Embryonic facial prominence (tissue), 1 donor: ENCODE measurements around the gene SPACA6.
"Not testable (repeated sequence)": the region's sequence is repeated elsewhere in the genome, so short reads cannot be mapped to it uniquely, and the experiment has no call there.

ENCODE experiments used
- DNase-seq: peaks from one replicate; pipeline ENCODE4 v3.0.0-alpha.2; 2016; ENCODE audit errors: extremely low spot score

SPACA6 gene

DNA sequence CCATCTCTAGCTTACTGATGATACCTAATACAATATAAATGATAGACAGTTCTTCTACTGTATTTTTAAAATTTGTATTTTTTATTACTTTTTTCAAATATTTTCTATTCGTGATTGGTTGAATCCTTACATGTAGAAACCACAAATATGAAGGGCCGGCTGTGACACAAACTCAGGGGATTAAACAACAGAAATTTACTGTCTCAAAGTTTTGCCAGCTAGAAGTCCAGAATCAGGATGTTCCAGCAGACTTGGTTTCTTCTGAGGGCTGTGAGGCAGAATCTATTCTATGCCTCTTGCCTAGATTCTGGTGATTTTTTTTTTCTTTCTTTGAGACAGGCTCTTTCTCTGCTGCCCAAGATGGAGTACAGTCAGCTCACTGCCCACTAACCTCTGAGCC is 44.8 kb downstream of the SPACA6 start:
- DNase-seq: no peak

- DNase-seq: not testable (repeated sequence)
Measured at GRCh38 chr19:51738523-51738922, 45.4 kb downstream of the SPACA6 start.

GRCh38 chr19:51739466-51740213 is 46.5 kb downstream of the SPACA6 start:
- DNase-seq: no peak

DNA sequence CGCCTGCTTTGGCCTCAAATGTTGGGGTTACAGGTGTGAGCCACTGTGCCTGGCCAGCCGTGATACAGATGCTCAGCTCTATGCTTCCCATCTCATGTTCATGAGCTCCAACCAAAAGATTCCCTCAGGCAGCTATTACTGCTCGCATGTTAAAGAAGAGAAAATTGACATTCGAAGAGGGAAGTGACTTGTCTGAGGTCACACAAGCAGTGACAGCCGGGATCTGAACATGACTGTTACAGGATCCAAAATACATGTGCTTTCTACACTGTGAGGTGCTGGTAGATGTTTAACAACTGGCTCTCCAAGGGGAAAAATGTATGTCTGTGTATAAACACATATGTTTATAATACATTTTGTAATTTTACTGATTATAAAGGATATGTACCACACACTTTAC is 47.2 kb downstream of the SPACA6 start:
- no peak for DNase-seq

- no peak for DNase-seq
Measured at GRCh38 chr19:51742789-51743188, 49.7 kb downstream of the SPACA6 start.

- DNase-seq: no peak
Measured at GRCh38 chr19:51743405-51743804, 50.3 kb downstream of the SPACA6 start.

GRCh38 chr19:51746731-51747130 is 53.6 kb downstream of the SPACA6 start:
- no peak for DNase-seq

GRCh38 chr19:51749979-51750378 is 56.8 kb downstream of the SPACA6 start:
- DNase-seq: no peak

GRCh38 chr19:51750400-51751094 is 57.4 kb downstream of the SPACA6 start:
- no peak for DNase-seq

- DNase-seq: no peak
Measured at GRCh38 chr19:51751655-51752054, 58.5 kb downstream of the SPACA6 start, which contains the start of gene FPR1. Gene FPR1 (minus strand): TSS chr19:51751878. CDS start chr19:51746994, 4,884 bp downstream.

DNA sequence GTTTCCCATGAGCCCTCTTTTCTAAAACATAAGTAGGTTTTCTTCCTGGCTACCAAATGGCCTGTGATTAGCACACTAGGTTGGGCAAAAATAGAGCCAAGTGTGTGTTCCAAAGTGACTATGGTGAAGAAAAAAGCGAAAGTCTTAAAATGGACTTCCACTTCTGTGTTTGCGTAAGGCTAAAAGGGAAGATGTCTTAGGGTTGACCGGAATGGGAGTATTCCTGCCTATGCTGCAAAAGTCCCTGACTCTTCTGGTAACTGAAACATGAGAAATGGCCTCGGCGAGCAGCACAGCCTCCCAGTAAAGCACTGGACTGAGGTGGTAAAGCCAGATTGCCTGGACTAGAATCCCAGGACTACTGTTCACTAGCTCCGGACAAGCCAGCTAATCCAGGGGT is 61.0 kb downstream of the SPACA6 start:
- no peak for DNase-seq

- no peak for DNase-seq
Measured at GRCh38 chr19:51754770-51755169, 61.6 kb downstream of the SPACA6 start.
